ENCODE measurements around the gene CORO2A. TPM values are rescaled to one million over a fixed set of nuclear protein-coding genes. Genes with fewer than 3 reads are reported as not detected.
A peak's percentile ranks its signal among the peaks of the same experiment; 100 is the strongest.
"Not testable (repeated sequence)": the region's sequence is repeated elsewhere in the genome, so short reads cannot be mapped to it uniquely, and the experiment has no call there.

The CORO2A gene
- total RNA-seq, 2 donors from 2014 or later = 0.66 to 1.3 TPM

DNA sequence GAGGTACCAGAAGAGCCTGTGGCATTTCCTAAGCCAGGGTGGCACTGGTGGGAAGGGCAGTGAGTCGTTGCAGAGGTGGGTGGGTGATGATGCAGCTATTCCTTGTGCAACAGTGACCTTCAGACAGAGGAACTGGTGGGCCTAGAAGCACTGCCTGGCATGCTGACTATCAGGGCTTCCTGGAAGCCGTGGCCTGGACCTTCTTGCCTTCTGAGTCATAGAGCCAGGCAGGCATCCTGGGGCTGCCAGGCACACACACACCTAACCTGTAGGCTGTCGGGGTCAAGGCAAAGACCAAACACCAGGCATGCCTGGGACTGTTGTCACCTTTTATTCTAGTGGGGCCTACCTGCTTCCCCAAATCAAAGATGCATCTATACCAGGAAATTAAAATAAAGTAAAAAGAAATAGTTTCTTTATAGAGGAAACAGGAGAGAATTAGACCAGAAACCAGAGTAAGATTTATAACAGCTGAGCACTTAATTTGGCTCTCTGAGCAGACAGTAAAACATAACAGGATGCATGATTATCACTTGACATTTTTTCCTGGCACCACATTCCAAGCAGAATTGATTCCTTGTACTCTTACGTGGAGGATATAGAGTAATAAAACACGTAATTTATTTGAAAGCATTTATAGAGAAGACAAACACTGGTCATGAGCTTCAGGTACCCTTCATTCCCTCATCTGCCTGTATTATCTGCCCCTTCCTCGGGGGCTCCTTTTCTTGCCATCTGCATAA lies 110.8 kb downstream of the CORO2A start:
- Histone ChIP-seq H3K27me3 (no peaks in the 10 kb centered on the region), H3K36me3 (replicated peaks in 1 of 2; ENCODE audit: insufficient read depth in 1 of 2, low read depth in 2 of 2) (peaks cover 0 to 27% of the 10 kb centered on the region in 2 donors), H3K4me3 (no peak overlapping the region), H3K27ac (no peak overlapping the region), H3K9me3 (no peaks in the 10 kb centered on the region), H3K4me1 (no peaks in the 10 kb centered on the region)
- WGBS, 2 donors = 62 to 68% methylated on average over 5 to 6 of the region's 6 CpGs
- no peak for TF ChIP-seq POLR2A (IDR thresholded peaks at IDR 0.05)
- TF ChIP-seq, protein P1, sequence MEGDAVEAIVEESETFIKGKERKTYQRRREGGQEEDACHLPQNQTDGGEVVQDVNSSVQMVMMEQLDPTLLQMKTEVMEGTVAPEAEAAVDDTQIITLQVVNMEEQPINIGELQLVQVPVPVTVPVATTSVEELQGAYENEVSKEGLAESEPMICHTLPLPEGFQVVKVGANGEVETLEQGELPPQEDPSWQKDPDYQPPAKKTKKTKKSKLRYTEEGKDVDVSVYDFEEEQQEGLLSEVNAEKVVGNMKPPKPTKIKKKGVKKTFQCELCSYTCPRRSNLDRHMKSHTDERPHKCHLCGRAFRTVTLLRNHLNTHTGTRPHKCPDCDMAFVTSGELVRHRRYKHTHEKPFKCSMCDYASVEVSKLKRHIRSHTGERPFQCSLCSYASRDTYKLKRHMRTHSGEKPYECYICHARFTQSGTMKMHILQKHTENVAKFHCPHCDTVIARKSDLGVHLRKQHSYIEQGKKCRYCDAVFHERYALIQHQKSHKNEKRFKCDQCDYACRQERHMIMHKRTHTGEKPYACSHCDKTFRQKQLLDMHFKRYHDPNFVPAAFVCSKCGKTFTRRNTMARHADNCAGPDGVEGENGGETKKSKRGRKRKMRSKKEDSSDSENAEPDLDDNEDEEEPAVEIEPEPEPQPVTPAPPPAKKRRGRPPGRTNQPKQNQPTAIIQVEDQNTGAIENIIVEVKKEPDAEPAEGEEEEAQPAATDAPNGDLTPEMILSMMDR (IDR thresholded peaks at IDR 0.05) = no peak
- DNase-seq (peak in 1 of 4 donors; percentile 30), ATAC-seq (no peak)
- intact Hi-C loops (cut with DNase I) = no loop called here

DNA sequence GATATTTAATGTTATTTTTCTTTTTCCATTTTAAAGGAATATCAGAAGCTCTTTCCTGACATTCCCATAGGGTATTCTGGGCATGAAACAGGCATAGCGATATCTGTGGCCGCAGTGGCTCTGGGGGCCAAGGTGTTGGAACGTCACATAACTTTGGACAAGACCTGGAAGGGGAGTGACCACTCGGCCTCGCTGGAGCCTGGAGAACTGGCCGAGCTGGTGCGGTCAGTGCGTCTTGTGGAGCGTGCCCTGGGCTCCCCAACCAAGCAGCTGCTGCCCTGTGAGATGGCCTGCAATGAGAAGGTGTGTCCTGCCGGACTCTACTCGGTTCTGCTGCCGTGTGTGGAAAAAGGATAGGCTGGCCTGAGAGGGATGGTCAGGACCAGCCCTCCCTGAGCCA lies 111.7 kb downstream of the CORO2A start:
- Histone ChIP-seq H3K4me3 (no peak overlapping the region), H3K27me3 (no peaks in the 10 kb centered on the region), H3K36me3 (replicated peaks in 1 of 2; ENCODE audit: insufficient read depth in 1 of 2, low read depth in 2 of 2) (peaks cover 0 to 27% of the 10 kb centered on the region in 2 donors), H3K27ac (no peak overlapping the region), H3K9me3 (no peaks in the 10 kb centered on the region), H3K4me1 (no peaks in the 10 kb centered on the region)
- WGBS, 2 donors = 93 to 97% methylated on average over 8 to 12 of the region's 12 CpGs
- no peak for DNase-seq
- intact Hi-C loops (cut with DNase I) = no loop called here
- no peak for ATAC-seq
- TF ChIP-seq POLR2A (IDR thresholded peaks at IDR 0.05) = no peak
- TF ChIP-seq, protein P1 (IDR thresholded peaks at IDR 0.05) = no peak

DNA sequence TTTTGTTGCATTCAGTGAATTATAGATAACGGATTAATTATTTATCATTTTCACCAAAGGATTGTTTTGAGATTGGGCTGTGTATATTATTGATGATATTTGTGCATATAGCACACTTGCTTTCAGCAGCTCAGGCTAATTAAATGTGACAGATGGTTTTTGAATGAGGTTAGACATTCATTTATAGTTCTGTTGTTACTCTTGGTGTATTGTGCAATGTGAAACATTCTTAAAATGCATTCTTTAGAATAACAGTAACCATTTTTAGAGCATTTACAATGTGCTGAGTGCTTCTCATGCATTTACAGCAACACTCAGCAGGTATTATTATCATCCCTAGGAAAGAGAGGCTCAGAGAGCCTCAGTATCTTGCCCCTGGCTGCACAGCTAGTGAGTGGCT lies 112.1 kb downstream of the CORO2A start:
- TF ChIP-seq POLR2A (IDR thresholded peaks at IDR 0.05) = no peak
- TF ChIP-seq, protein P1 (IDR thresholded peaks at IDR 0.05) = no peak
- DNase-seq (no peak), ATAC-seq (no peak)
- H3K36me3 ChIP-seq (replicated peaks in 1 of 2; ENCODE audit: insufficient read depth in 1 of 2, low read depth in 2 of 2) = peaks cover 0 to 27% of the 10 kb centered on the region in 2 donors
- intact Hi-C loops (cut with DNase I) = no loop called here
- H3K27ac ChIP-seq = no peak overlapping the region
- no peaks in the 10 kb centered on the region for H3K9me3 ChIP-seq
- H3K27me3 ChIP-seq = no peaks in the 10 kb centered on the region
- peaks cover under 1% of the 10 kb centered on the region for H3K4me1 ChIP-seq
- H3K4me3 ChIP-seq = no peak overlapping the region
- WGBS, 2 donors = 92 to 95% methylated on average over 1 of the region's 1 CpG

DNA sequence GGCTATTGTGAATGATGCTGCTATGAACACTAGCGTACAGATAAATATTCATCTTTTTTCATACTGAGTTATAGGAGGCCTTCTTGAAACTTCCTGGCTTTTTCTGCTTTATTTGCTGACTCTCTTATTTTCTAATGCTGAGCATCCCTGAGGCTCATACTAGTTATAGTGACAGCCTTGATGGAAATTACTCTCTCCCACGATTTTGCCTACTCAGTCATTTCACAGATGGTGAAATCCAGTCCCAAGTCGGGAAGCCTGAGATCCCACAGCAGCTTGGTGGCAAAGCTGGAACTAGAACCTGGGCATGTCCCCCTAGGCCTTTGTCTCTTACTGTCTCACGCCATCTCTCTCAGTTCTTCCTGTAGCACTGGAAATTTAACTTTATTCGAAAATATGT lies 113.5 kb downstream of the CORO2A start:
- no peak for DNase-seq
- no peak for ATAC-seq
- H3K4me1 ChIP-seq = peaks cover 15% of the 10 kb centered on the region
- no peaks in the 10 kb centered on the region for H3K9me3 ChIP-seq
- intact Hi-C loops (cut with DNase I) = no loop called here
- no peak overlapping the region for H3K27ac ChIP-seq
- H3K27me3 ChIP-seq = no peaks in the 10 kb centered on the region
- WGBS, 2 donors = 71 to 76% methylated on average over 5 of the region's 5 CpGs
- H3K4me3 ChIP-seq = no peak overlapping the region
- TF ChIP-seq, protein P1 (IDR thresholded peaks at IDR 0.05) = no peak
- TF ChIP-seq POLR2A (IDR thresholded peaks at IDR 0.05) = no peak
- H3K36me3 ChIP-seq (replicated peaks in 1 of 2; ENCODE audit: insufficient read depth in 1 of 2, low read depth in 2 of 2) = peaks cover 0 to 27% of the 10 kb centered on the region in 2 donors

DNA sequence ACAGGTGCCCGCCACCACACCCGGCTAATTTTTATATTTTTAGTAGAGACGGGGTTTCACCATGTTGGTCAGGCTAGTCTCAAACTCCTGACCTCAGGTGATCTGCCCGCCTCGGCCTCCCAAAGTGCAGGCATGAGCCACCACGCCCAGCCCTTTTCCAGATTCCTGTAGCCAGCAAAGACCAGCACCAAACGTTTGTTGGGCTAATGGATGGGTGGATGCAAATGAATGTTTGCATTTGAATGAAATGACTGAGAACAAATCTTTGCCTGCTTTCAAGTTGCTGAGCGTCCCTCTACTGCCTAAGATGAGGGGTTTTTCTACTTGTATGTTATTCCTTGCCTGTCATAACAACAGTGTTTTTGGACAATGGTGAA lies 115.9 kb downstream of the CORO2A start:
- intact Hi-C loops (cut with DNase I) = not testable (repeated sequence)

More for the DNA sequence above, 115.9 kb downstream of the CORO2A start:
- not testable (repeated sequence) for H3K27me3 ChIP-seq, H3K27ac ChIP-seq, ATAC-seq, DNase-seq, H3K9me3 ChIP-seq, H3K4me3 ChIP-seq
- Histone ChIP-seq H3K4me1 (peaks cover 25% of the 10 kb centered on the region), H3K36me3 (replicated peaks in 1 of 2; ENCODE audit: insufficient read depth in 1 of 2, low read depth in 2 of 2) (peaks cover 0 to 20% of the 10 kb centered on the region in 2 donors)
- WGBS, 2 donors = 85 to 87% methylated on average over 8 of the region's 8 CpGs

Data from body of pancreas (tissue), 4 donors.